Measurements from ENCODE around the gene UROD. TPM values are rescaled to one million over a fixed set of nuclear protein-coding genes. Genes with fewer than 3 reads are reported as not detected.
"Not testable (repeated sequence)": the region's sequence is repeated elsewhere in the genome, so short reads cannot be mapped to it uniquely, and the experiment has no call there.

Gene UROD
- total RNA-seq, 1 donor, result 114 TPM

DNA sequence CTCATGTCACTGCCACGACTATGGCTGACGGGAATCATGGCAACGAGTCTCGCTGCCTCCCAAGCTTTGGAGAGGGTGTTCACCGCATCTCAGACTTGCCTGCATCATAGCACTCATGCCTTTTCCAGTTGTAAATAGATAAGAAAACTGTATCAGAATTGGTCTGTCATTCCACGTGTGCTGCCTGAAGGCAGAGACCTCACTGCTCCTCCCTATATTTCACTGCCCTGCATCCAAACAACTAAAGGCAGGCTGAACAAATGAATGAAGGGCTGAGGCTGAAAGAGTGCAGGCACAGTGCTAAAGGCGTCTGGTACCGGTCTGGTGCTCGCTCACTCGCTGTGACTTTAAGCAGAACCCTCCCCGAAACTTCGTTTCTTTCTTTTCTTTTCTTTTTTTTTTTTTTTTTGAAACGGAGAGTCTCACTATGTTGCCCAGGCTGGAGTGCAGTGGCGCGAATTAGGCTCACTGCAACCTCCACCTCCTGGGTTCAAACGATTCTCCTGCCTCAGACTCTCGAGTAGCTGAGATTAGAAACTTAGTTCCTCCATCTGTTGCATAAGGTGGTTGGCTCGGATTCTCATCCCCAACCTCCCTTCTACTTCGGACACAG, 26.2 kb upstream of the UROD start:
- peak; percentile 72 for DNase-seq (ENCODE audit: low read depth)
- TF ChIP-seq, protein P1, sequence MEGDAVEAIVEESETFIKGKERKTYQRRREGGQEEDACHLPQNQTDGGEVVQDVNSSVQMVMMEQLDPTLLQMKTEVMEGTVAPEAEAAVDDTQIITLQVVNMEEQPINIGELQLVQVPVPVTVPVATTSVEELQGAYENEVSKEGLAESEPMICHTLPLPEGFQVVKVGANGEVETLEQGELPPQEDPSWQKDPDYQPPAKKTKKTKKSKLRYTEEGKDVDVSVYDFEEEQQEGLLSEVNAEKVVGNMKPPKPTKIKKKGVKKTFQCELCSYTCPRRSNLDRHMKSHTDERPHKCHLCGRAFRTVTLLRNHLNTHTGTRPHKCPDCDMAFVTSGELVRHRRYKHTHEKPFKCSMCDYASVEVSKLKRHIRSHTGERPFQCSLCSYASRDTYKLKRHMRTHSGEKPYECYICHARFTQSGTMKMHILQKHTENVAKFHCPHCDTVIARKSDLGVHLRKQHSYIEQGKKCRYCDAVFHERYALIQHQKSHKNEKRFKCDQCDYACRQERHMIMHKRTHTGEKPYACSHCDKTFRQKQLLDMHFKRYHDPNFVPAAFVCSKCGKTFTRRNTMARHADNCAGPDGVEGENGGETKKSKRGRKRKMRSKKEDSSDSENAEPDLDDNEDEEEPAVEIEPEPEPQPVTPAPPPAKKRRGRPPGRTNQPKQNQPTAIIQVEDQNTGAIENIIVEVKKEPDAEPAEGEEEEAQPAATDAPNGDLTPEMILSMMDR (IDR thresholded peaks at IDR 0.05; ENCODE audit: insufficient read depth, low read length), result no peak
- peak overlapping the region; percentile 99 for H3K4me3 ChIP-seq (ENCODE audit: low read depth, low read length)

DNA sequence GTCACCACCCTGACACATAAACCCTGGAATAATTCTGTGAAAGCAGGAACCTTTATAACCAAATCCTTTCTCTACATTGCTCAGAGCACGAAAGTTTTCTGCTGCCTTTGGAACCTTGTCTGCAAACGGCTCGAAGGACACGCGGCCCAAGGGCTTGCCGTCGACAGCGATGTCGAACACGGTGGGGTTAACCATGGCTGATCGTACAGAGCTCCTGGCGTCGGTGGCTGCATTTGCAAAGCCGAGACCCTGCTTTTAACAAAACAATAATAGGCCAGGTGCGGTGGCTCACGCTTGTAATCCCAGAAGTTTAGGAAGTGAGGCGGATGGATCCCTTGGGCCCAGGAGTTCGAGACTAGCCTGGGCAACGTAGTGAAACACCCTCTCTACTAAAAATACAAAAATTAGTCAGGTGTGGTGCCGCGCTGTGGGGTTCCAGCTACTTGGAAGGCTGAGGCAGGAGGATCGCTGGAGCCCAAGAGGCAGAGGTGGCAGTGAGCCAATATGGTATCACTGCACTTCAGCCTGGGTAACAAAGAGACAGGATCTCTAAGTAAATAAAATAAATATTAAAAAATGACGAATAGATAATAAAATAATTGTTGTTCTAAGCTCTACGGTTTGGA, 23.4 kb upstream of the UROD start:
- DNase-seq (ENCODE audit: low read depth), result no peak
- no peak overlapping the region for H3K4me3 ChIP-seq (ENCODE audit: low read depth, low read length)
- TF ChIP-seq, protein P1 (IDR thresholded peaks at IDR 0.05; ENCODE audit: insufficient read depth, low read length), result no peak

DNA sequence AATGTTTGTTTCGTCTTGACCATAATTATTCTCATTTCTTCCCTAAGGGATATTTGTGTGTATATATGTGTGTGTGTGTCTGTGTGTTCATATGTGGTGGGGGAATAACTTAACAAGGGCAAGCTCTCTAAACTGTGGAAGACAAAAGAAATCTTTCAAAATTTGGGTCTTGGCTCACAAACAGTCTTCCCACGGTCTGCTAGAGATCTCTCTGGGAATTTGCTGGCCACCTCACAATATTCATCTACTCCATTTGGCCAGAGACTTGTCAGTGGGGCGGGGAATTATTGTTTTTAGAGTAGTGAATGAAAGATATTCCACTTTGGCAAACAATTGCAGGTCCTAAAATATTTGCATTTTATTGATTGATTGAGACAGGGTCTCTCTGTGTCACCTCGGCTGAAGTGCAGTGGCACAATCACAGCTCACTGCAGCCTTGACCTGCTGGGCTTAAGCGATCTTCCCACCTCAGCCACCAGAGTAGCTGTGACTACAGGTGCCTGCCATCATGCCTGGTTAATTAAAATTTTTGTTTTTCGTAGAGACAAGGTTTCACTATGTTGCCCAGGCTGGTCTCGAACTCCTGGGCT, 17.6 kb upstream of the UROD start:
- peak; percentile 14 for DNase-seq (ENCODE audit: low read depth)
- no peak overlapping the region for H3K4me3 ChIP-seq (ENCODE audit: low read depth, low read length)
- TF ChIP-seq, protein P1 (IDR thresholded peaks at IDR 0.05; ENCODE audit: insufficient read depth, low read length), result no peak

DNA sequence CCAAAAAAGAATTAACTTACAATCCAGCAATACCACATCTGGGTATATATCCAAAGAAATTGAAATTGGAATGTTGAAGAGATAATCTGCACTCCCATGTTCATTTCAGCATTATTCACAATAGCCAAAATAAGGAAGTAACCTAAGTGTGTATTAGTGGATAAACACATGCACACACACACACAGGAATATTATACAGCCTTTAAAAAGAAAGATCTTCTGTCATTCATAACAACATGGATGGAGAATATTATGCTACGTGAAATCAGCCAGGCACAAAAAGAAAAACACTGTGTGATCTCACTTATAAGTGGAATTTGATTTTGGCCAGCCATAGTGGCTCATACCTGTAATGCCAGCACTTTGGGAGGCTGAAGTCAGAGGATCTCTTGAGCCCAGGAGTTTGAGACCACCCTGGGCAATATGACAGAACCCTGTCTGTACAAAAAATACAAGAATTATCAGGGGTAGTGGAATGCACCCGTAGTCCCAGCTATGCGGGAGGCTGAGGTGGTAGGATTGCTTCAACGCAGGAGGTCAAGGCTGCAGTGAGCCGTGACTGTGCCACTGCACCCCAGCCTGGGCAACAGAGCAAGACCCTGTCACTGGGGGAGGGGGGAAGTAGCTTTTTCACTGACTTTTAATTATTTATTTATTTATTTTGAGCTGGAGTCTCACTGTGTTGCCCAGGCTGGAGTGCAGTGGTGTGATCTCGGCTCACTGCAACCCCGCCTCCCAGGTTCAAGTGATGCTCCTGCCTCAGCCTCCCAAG, 16.4 kb upstream of the UROD start:
- no peak overlapping the region for H3K4me3 ChIP-seq (ENCODE audit: low read depth, low read length)
- no peak for DNase-seq (ENCODE audit: low read depth)
- TF ChIP-seq, protein P1 (IDR thresholded peaks at IDR 0.05; ENCODE audit: insufficient read depth, low read length), result no peak

DNA sequence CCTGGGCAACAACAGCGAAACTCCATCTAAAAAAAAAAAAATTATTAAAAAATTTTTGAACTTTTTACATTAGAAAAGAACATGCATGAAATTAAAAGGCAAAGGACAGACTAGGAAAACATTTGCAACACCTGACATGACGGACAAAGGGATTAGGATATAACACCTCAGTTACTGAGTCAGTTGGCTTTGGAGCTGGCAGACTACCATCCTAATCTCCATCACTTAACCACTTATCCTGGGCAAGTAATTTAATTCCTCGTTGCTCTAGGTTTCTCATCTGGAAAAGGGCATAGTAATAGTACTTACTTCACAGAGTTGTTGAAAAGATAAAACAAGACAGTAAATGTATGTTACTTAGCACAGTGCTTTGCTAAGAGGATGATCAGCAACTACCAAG, 12.8 kb upstream of the UROD start:
- DNase-seq (ENCODE audit: low read depth), result no peak
- TF ChIP-seq, protein P1 (IDR thresholded peaks at IDR 0.05; ENCODE audit: insufficient read depth, low read length), result no peak
- H3K4me3 ChIP-seq (ENCODE audit: low read depth, low read length), result no peak overlapping the region

DNA sequence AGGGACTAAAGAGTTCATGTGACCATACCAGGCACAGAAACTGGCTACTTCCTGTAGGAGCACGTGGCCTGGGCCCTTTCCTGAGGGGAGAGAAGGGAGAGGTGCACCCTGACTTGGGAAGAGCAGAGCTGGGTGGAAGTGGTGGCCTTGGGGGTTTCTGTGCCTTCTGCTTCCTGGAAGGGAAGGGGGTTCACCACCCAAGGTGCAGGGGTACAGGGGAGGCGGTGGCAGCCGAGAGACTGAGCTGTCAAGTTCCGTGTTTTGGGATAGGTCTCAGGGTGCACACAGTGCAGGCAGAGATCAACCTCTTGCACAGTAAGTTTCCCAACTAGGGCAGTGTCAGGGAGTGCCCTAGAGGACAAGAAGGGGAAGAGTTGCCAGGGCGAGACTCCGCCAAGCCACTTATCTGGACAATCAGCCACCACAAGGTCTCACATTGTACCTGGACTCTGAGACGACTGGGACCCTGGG, 11.0 kb upstream of the UROD start:
- TF ChIP-seq, protein P1 (IDR thresholded peaks at IDR 0.05; ENCODE audit: insufficient read depth, low read length), result no peak
- H3K4me3 ChIP-seq (ENCODE audit: low read depth, low read length), result no peak overlapping the region
- DNase-seq (ENCODE audit: low read depth), result no peak

DNA sequence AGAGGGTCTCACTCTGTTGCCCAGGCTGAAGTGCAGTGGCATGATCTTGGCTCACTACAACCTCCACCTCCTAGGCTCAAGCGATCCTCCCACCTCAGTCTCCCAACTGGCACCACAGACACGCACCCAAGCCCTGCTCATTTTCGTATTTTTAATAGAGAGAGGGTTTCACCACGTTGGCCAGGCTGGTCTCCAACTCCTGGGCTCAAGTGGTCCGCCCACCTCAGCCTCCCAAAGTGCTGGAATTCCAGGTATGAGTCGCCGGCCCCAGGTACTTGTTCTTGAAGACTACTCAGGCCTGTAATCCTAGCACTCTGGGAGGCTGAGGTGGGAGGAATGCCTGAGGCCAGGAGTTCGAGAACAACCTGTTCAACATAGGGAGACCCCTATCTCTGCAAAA, 10.5 kb upstream of the UROD start:
- not testable (repeated sequence) for H3K4me3 ChIP-seq (ENCODE audit: low read depth, low read length); DNase-seq (ENCODE audit: low read depth)

All from fibroblast of the aortic adventitia (primary cell).